ENCODE results near the gene EXOG. TPM values are rescaled to one million over a fixed set of nuclear protein-coding genes. Genes with fewer than 3 reads are reported as not detected.

EXOG gene
- total RNA-seq, 1 experiment from 2014 or later, result 8.6 TPM

DNA sequence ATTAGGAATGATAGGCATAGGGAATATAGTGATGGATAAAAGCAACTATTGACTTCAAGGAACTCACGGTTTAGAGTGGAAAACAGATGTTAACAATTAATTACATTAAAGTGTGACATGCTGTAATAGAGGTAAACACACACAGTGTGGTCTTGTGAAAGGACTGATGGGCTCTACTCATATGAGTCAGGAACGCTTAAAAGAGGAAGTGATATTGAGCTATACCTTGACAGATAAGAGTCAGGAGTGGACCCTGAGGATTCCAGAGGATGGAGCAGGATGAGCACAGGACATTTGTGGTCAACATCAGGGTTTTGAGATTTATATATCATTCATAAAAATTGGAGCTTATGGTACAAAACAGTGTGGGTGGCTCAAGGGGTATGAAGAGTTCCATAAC is 11.0 kb downstream of the EXOG start:
- no peak for DNase-seq (ENCODE audit: low read depth)

GRCh38 chr3:38509732-38510131 is 13.6 kb downstream of the EXOG start:
- no peak for DNase-seq (ENCODE audit: low read depth)

DNA sequence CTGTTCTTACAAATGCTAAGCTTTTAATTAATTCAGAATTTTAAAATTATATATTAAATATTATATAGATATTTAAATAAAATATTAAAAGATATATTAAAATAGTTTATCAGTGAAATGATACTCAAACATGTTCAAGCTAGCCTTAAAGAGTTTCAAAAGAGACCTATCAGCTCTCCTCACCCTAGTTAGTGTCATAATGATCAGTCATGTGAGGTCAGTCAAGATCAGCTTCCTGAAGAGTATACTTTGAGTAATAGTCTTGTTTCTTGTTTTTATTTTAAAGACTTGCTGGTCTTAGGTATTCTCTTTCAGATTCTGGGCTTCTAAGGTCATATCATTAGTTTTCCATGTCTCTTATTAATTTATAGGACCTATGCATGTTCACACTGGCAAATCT is 14.5 kb downstream of the EXOG start:
- DNase-seq (ENCODE audit: low read depth), result no peak

GRCh38 chr3:38511546-38511945 is 15.4 kb downstream of the EXOG start:
- no peak for DNase-seq (ENCODE audit: low read depth)

GRCh38 chr3:38515367-38515766 is 19.2 kb downstream of the EXOG start:
- DNase-seq (ENCODE audit: low read depth), result no peak

GRCh38 chr3:38516669-38517068 is 20.5 kb downstream of the EXOG start:
- no peak for DNase-seq (ENCODE audit: low read depth)

- DNase-seq (ENCODE audit: low read depth), result no peak
Observed at GRCh38 chr3:38519000-38519399, 22.9 kb downstream of the EXOG start.

DNA sequence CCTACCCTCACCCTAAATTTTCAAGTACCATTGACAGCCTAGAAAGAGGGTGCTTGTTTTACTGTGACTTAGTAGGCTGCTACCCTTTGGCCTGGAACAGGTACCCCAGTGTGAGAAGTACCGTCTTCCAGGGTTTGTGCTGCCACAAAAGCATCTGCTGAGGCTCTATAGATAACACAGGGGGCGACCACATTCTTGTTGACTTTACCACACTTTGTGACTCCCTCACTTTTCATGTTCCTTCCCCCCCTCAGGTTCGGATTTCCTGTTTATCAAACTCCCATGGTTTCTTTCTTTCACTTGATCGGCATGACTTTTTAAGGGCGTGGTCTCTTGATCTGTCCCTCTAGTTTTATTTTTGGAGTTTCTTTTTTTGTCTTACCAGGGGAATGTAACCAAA is 23.5 kb downstream of the EXOG start:
- no peak for DNase-seq (ENCODE audit: low read depth)

DNA sequence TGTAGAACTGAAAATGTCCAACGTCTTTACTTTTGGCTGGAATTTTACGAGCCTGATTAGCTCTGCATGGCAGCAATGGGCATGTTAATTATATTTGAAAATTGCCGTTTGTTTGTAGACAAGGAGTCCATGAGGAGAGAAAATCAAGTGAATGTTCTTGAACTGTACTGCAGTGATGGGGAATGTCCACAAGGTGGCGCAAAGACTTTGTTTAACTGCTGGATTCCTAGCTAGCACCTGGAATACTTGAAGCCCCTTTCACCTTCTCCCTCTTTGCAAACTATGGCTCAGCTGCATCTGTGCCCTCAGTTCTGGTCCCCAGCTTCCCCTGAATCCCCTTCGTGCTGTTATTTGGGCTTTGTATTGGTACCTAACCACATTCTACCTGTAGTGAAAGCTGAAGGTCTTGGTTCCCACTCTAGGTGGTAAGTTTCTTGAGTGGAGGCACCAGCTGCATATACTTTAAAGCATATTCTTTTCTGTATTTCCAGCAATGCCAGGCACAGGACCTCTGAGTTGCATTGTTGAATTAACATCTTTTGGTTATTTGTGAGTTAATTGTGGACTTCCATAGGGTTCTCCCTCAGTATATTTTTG is 25.3 kb downstream of the EXOG start:
- DNase-seq (ENCODE audit: low read depth), result peak; percentile 70

- DNase-seq (ENCODE audit: low read depth), result no peak
Observed at GRCh38 chr3:38522002-38522401, 25.9 kb downstream of the EXOG start.

GRCh38 chr3:38524141-38524739 is 28.1 kb downstream of the EXOG start:
- DNase-seq (ENCODE audit: low read depth), result no peak

DNA sequence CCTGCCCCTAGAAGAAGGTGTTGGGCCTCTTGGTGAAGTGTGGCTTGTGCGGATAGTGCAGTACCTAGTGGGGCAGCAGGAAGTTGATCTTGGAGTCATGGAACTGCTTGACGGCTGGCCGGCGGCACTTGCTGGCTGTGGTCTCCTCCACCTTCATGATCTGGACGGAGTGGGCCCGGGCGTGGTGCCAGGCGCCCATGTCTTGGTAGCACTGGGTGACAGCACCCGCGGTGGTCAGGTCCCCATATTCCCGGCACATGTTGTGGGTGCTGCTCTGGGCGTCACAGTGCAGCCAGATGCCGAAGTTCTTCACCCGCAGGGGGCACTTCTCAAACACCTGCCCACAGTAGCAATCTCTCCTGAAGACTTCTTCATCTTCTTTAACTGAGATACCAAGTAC is 30.7 kb downstream of the EXOG start:
- DNase-seq (ENCODE audit: low read depth), result no peak

- peak; percentile 28 for DNase-seq (ENCODE audit: low read depth)
Observed at GRCh38 chr3:38528457-38528856, 32.3 kb downstream of the EXOG start.

- no peak for DNase-seq (ENCODE audit: low read depth)
Observed at GRCh38 chr3:38532529-38532928, 36.4 kb downstream of the EXOG start.

GRCh38 chr3:38533285-38533976 is 37.3 kb downstream of the EXOG start:
- DNase-seq (ENCODE audit: low read depth), result no peak

DNA sequence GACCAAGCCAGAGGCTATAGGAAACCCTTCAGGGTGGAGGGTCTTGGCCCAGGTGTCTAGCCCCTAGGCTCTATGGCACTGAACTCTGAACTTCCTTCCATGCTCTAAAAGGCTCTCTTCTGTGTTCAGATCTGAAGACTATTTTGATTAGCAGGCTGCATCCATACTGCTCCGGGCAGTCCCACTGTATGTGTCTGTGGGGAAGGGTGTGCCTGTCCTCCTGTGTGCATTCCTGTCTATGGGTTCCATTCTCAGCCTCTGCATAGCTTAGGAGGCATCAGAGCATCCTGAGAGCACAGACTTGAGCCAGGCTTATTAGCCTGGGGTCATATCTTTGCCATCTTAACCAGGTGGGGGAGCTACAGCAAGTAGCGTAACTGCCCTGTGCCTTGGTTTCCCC is 38.0 kb downstream of the EXOG start:
- DNase-seq (ENCODE audit: low read depth), result no peak

DNA sequence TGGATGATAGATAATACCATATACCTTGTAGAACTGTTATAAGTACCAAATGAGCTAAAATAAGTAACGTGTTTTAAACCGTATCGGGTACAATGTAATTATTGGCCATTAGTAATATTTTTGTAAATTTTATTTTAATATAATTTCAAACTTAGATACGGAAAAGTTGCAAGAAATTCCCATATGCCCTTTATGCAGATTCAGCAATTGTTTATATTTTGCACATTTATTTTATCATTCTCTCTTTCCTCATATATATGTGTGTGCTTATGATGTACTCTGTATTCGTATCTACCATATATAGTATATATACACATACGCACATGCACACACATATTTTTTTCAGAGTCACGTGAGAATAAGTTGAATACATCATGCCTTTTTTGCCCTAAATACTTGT is 38.5 kb downstream of the EXOG start:
- no peak for DNase-seq (ENCODE audit: low read depth)

DNA sequence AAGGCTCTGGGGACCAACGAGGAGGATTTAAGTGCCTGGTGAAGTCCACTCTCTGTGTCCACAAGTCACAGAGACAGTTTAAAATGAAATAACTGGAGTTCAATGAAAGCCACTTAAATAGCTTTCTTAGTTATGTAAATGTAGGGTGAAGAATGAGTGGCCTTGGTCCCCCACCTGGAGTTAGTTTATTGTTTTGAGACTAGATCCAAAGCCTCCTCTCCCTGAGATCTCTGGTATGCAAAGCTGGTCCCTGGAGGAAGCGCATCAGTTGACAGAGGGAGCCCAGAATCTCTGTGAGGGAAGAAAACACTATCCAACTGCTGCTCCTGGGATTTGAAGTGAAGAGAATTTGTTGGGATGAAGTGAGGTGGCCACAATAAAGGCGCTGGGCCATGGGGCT is 40.5 kb downstream of the EXOG start:
- no peak for DNase-seq (ENCODE audit: low read depth)

GRCh38 chr3:38538773-38539353 is 42.7 kb downstream of the EXOG start:
- no peak for DNase-seq (ENCODE audit: low read depth)

GRCh38 chr3:38541806-38542205 is 45.7 kb downstream of the EXOG start:
- DNase-seq (ENCODE audit: low read depth), result no peak

- DNase-seq (ENCODE audit: low read depth), result peak; percentile 91
Observed at GRCh38 chr3:38542401-38543298, 46.5 kb downstream of the EXOG start.

DNA sequence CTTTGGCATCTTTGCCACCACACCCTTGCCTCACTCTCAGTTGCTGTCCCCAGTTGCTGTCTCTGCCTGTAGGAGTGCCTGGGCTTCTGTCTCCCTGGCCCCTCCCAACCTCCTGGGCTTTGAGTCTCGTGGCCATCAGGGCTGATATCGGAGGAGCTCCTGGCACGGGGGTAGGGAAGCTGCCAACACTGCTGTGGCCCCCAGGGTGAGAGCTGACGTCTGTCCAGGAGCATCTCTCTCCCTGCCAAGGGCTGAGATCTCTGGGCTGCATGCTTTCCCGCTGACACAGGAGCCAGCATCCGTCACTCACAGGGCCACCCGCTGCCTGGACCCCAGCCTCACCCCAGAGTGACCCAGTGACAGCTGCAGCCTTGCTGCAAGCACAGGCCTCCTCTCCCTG is 47.4 kb downstream of the EXOG start:
- no peak for DNase-seq (ENCODE audit: low read depth)

Measured in HT1080 (cell line).